RWPE1 (cell line): Measurements from ENCODE around the gene SLC9A7.

Source experiments
- CTCF ChIA-PET: fragments of 350-600 bp; sonication (Branson Sonifier 250); formaldehyde crosslinking; extraction: SDS; loops from one replicate; lab custom pipeline; 2021; lab: Yijun Ruan, JAX
- POLR2A ChIA-PET: fragments of 400-600 bp; formaldehyde crosslinking; extraction: SDS; loops from one replicate; lab custom pipeline; 2020; ENCODE audit warnings: antibody characterized with exemption; ENCODE audit not compliant: low non-redundant PET; lab: Yijun Ruan, JAX
- DNase-seq: peaks from one replicate; pipeline ENCODE4 v3.0.0; 2012; ENCODE audit warnings: low spot score
- H3K27ac ChIP-seq: fragments of 450-650 bp; 2 replicates; pipeline ENCODE4 v1.5.1; 2017
- TF ChIP-seq, protein P1 (sequence below): fragments of 450-650 bp; conservative IDR thresholded peaks from 2 replicates; pipeline ENCODE4 v1.5.1; 2017; ENCODE audit warnings: low read depth, mild to moderate bottlenecking

The SLC9A7 gene

DNA sequence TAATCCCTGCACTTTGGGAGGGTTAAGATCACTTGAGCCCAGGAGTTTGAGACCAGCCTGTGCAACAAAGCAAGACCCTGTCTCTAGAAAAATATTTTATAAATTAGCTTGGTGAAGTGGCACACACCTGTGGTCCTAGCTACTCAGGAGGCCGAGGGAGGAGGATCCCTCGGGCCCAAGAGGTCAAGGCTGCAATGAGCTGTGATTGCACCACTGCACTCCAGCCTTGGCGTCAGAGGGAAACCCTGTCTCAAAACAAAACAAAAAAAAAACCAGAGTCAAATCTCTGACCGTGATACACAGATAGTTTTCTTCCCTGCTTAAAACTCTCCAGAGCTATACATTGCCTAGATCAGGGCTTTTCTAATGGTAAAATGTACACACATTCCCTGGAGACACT lies 131.9 kb downstream of the SLC9A7 start:
- POLR2A ChIA-PET, result no interaction called here
- CTCF ChIA-PET, result no interaction called here
- H3K27ac ChIP-seq, result no peak overlapping the region
- DNase-seq, result no peak
- TF ChIP-seq, protein P1, sequence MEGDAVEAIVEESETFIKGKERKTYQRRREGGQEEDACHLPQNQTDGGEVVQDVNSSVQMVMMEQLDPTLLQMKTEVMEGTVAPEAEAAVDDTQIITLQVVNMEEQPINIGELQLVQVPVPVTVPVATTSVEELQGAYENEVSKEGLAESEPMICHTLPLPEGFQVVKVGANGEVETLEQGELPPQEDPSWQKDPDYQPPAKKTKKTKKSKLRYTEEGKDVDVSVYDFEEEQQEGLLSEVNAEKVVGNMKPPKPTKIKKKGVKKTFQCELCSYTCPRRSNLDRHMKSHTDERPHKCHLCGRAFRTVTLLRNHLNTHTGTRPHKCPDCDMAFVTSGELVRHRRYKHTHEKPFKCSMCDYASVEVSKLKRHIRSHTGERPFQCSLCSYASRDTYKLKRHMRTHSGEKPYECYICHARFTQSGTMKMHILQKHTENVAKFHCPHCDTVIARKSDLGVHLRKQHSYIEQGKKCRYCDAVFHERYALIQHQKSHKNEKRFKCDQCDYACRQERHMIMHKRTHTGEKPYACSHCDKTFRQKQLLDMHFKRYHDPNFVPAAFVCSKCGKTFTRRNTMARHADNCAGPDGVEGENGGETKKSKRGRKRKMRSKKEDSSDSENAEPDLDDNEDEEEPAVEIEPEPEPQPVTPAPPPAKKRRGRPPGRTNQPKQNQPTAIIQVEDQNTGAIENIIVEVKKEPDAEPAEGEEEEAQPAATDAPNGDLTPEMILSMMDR, result no peak

DNA sequence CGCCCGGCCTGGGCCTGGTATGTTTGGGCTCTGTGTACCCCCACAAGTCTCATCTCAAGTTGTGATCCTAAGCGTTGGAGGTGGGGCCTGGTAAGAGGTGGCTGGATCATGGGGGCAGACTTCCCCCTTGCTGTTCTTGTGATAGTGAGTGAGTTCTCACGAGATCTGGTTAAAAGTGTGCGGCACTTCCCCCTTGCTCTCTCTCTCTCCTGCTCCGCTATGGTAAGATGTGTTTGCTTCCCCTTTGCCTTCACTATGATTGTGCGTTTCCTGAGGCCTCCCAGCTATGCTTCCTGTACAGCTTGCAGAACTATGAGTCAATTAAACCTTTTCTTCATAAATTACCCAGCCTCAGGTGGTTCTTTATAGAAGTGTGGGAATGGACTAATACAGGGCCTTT lies 132.4 kb downstream of the SLC9A7 start:
- TF ChIP-seq, protein P1, result no peak
- no peak overlapping the region for H3K27ac ChIP-seq
- CTCF ChIA-PET, result no interaction called here
- POLR2A ChIA-PET, result no interaction called here
- DNase-seq, result no peak

DNA sequence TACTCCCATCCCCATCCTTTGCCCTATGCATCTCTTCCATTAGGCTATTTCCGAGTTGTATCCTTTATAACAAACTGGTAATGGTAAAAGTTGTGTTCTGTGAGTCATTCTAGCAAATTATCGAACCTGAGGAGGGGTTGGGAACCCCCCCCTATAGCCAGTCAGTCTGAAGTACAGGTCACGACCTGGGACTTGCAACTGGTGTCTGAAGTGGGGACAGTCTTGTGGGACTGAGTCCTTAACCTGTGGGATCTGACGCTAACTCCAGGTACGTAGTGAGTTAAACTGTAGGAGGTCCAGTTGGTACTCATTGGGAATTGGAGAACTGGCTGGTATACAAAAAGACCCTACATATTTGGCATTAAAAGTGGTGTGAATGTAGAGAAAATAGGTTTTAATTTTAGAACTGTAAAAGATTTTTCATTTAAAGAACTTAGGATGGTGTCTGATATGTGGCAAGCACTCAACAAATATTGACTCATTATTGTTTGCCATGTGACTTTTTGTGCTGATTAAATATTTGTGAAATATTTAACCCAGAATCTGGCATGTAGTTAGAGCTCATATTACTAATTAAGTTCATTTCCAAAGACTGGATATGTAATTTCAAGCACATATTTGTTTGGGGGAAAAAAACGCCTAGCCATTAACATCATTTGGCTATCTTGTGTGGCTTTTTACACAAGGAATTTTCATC lies 134.7 kb downstream of the SLC9A7 start:
- ChIA-PET CTCF (no interaction called here), POLR2A (no interaction called here)
- TF ChIP-seq, protein P1, result no peak
- no peak overlapping the region for H3K27ac ChIP-seq
- no peak for DNase-seq

DNA sequence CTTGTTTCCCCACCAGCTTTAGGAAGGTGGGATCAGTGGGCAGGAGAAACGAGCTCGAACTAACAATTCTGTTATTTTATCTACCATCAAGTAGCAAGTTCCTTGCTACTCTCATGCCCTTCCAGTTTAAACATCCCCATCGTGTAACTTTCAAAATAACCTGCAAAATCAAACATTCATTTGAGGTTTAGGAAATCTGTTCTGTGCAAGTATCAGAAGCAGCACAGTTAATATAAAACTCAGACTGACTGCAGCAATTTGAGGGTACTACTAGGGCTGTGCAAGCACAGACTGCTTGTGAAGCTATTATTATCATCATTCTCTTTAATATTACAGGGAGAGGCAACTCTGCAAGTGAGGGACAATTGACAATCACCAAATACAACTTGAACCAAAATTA lies 137.3 kb downstream of the SLC9A7 start:
- POLR2A ChIA-PET, result no interaction called here
- no peak for DNase-seq
- CTCF ChIA-PET, result no interaction called here
- H3K27ac ChIP-seq, result no peak overlapping the region
- TF ChIP-seq, protein P1, result no peak

DNA sequence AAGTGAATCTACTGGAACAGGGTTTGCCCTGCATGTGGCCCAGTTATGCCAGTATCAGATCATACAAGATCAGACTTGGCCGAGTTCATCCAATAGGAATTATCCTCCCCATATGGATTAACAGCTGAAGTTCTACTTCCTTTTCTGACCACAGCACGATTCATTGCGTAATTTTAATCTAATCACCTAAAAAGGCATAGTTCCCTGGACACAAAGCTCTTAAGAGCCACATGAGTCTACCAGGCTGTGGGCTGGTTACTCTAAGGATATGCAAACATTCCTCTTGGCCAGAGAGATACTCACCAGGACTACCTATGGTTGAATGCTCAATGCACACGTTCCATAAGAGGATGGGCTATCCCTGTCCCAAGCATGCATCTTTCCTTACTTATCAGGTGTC lies 138.4 kb downstream of the SLC9A7 start:
- ChIA-PET POLR2A (no interaction called here), CTCF (no interaction called here)

DNA sequence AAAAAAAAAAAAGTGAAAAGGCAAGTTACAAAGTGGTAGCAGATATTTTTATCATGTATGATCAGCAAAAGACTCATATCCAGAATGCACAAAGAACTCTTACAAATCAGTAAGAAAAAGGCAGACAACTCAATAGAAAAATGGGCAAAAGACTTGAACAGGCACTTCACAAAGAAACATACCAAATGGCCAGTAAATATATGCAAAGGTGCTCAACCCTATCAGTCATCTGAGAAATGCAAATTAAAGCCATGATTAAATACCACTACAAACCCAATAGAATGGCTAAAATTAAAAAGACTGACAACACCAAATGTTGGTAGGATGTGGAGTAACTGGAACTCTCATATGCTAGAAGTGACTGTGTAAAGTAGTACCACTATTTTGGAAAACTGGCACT lies 140.0 kb downstream of the SLC9A7 start:
- CTCF ChIA-PET, result no interaction called here
- POLR2A ChIA-PET, result no interaction called here
- H3K27ac ChIP-seq, result no peak overlapping the region
- TF ChIP-seq, protein P1, result no peak
- no peak for DNase-seq

More for the DNA sequence above, 138.4 kb downstream of the SLC9A7 start:
- TF ChIP-seq, protein P1, result no peak
- H3K27ac ChIP-seq, result no peak overlapping the region
- DNase-seq, result no peak
